ENCODE data around the gene INO80C. TPM values are rescaled to one million over a fixed set of nuclear protein-coding genes. Genes with fewer than 3 reads are reported as not detected.
"Not testable (repeated sequence)": the region's sequence is repeated elsewhere in the genome, so short reads cannot be mapped to it uniquely, and the experiment has no call there.

The INO80C gene
- total RNA-seq, 2 experiments from 2014 or later = 5.9 to 10.3 TPM

DNA sequence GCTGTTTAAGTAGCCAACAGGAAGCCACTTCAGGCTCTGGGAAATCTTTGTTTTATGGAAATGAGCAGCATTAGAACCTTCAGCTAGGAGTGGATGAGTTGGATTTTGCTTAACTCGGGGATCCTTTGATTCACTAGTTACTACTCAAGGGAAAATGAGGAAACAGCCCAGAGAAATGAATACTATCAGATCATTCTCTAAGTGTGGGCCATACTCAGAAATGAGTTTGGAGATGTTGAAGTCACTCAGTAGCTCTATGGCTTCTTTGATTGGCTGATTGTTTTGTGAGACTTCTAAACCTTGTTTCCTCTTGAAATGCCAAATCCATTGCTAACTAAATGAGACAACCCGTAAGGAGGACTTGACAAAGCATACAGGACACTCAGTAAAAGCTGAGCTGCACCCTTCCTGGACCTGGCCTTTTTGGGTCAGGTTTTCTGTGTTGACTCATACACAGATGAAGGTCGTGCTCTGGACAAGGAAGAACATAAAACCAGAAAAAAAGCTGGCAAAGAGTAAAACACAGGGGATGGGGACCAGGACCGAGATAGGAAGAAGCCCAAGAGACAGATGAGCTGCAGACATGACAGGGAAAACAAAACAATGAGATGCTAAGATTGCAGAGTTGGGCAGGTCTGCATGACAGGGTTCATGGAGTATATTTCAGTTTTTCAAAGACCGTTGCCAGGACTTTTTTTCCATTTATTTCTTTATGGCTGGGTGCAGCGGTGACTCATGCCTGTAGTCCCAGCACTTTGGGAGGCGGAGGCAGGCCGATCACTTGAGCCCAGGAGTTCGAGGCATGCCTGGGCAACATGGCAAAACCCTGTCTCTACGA lies 41.6 kb downstream of the INO80C start:
- H3K79me2 ChIP-seq (ENCODE audit: insufficient read depth, low read depth, low read length) = no peaks in the 10 kb centered on the region
- H3K4me2 ChIP-seq (ENCODE audit: low read length) = no peak overlapping the region
- no peaks in the 10 kb centered on the region for H3K9me2 ChIP-seq (ENCODE audit: insufficient read depth, low read length)
- H3K4me1 ChIP-seq (ENCODE audit: insufficient read depth, low read length, poor library complexity, severe bottlenecking) = no peaks in the 10 kb centered on the region
- BruUV-seq (replicated peaks) = no TSS peak
- no peak for DNase-seq (ENCODE audit: low spot score)
- no peak overlapping the region for H3K4me3 ChIP-seq (ENCODE audit: low read depth, low read length, poor library complexity, severe bottlenecking)
- CTCF ChIA-PET (ENCODE audit: unreplicated experiment) = no interaction called here
- intact Hi-C loops (cut with micrococcal nuclease; ENCODE audit: unreplicated experiment) = no loop called here
- H3K27ac ChIP-seq (ENCODE audit: low read depth, low read length, poor library complexity, severe bottlenecking) = no peak overlapping the region
- POLR2A ChIA-PET = no interaction called here
- no peaks in the 10 kb centered on the region for H3K9me3 ChIP-seq (ENCODE audit: low read length)
- no peaks in the 10 kb centered on the region for H4K20me1 ChIP-seq (ENCODE audit: insufficient read depth, low read length)
- H3K36me3 ChIP-seq (ENCODE audit: insufficient read depth, low read length) = no peaks in the 10 kb centered on the region
- H2AFZ ChIP-seq (ENCODE audit: low read length) = no peak overlapping the region
- TF ChIP-seq EZH2phosphoT487 (IDR thresholded peaks at IDR 0.05; ENCODE audit: borderline replicate concordance, low read depth, low read length) = no peak
- TF ChIP-seq CTCF (conservative IDR thresholded peaks at IDR 0.05; ENCODE audit: low read length) = no peak

GRCh38 chr18:35454803-35455202 lies 43.0 kb downstream of the INO80C start:
- Histone ChIP-seq H3K9me3 (ENCODE audit: low read length) (no peaks in the 10 kb centered on the region), H3K9me2 (ENCODE audit: insufficient read depth, low read length) (no peaks in the 10 kb centered on the region), H3K4me3 (ENCODE audit: low read depth, low read length, poor library complexity, severe bottlenecking) (no peak overlapping the region), H4K20me1 (ENCODE audit: insufficient read depth, low read length) (no peaks in the 10 kb centered on the region), H3K79me2 (ENCODE audit: insufficient read depth, low read depth, low read length) (no peaks in the 10 kb centered on the region), H3K36me3 (ENCODE audit: insufficient read depth, low read length) (no peaks in the 10 kb centered on the region), H3K27ac (ENCODE audit: low read depth, low read length, poor library complexity, severe bottlenecking) (no peak overlapping the region), H3K4me2 (ENCODE audit: low read length) (no peak overlapping the region), H3K4me1 (ENCODE audit: insufficient read depth, low read length, poor library complexity, severe bottlenecking) (no peaks in the 10 kb centered on the region), H2AFZ (ENCODE audit: low read length) (no peak overlapping the region)
- TF ChIP-seq EZH2phosphoT487 (IDR thresholded peaks at IDR 0.05; ENCODE audit: borderline replicate concordance, low read depth, low read length) (no peak), CTCF (conservative IDR thresholded peaks at IDR 0.05; ENCODE audit: low read length) (no peak)
- no peak for DNase-seq (ENCODE audit: low spot score)
- POLR2A ChIA-PET = no interaction called here
- BruUV-seq (replicated peaks) = no TSS peak
- intact Hi-C loops (cut with micrococcal nuclease; ENCODE audit: unreplicated experiment) = no loop called here
- CTCF ChIA-PET (ENCODE audit: unreplicated experiment) = no interaction called here

- BruUV-seq (replicated peaks); H3K4me1 ChIP-seq (ENCODE audit: insufficient read depth, low read length, poor library complexity, severe bottlenecking); H4K20me1 ChIP-seq (ENCODE audit: insufficient read depth, low read length); H3K4me3 ChIP-seq (ENCODE audit: low read depth, low read length, poor library complexity, severe bottlenecking); intact Hi-C loops (cut with micrococcal nuclease; ENCODE audit: unreplicated experiment); H3K9me2 ChIP-seq (ENCODE audit: insufficient read depth, low read length); H3K79me2 ChIP-seq (ENCODE audit: insufficient read depth, low read depth, low read length); DNase-seq (ENCODE audit: low spot score); CTCF ChIA-PET (ENCODE audit: unreplicated experiment); H3K4me2 ChIP-seq (ENCODE audit: low read length); H2AFZ ChIP-seq (ENCODE audit: low read length); H3K27ac ChIP-seq (ENCODE audit: low read depth, low read length, poor library complexity, severe bottlenecking); H3K36me3 ChIP-seq (ENCODE audit: insufficient read depth, low read length); H3K9me3 ChIP-seq (ENCODE audit: low read length): not testable (repeated sequence)
- POLR2A ChIA-PET = interaction anchor here (0.6 kb wide), 1 partner anchor 250 kb away, joined by 3 read pairs; no protein-coding TSS in a partner anchor
These were observed 44.7 kb downstream of the INO80C start for GRCh38 chr18:35453065-35453464.

All from OCI-LY7 (cell line).